GM23248 (cell line): ENCODE results near the gene FGGY.

Source experiments
- EZH2 ChIP-seq: fragments of 200-600 bp; sonication (generic); IDR thresholded peaks from 2 replicates; pipeline ENCODE4 v1.6.1; 2018; ENCODE audit warnings: antibody characterized with exemption, mild to moderate bottlenecking; ENCODE audit not compliant: insufficient read depth, poor library complexity, severe bottlenecking
- EZH2phosphoT487 ChIP-seq: fragments of 200-600 bp; sonication (generic); IDR thresholded peaks from 2 replicates; pipeline ENCODE4 v1.6.1; 2018; ENCODE audit warnings: antibody characterized with exemption, moderate library complexity, mild to moderate bottlenecking, low read depth; ENCODE audit not compliant: insufficient read depth

DNA sequence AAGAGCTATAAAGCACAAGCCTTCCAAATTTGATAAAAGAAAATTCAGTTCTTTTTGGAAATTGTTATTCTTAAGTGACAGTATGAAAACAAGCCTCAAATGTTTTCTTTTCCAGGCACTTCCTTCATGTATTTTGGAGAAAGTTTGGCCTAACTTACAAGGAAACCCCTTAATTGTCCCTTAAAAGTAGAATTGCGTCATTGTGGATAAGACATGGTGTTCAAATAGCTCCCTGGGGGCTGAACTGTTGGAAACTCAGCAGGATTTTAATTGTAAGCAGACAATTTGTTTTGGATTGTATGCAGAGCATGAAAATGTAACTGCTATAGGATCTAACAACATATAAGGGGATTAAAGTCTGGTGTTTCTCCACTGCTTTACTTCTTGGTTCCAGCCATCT, 35.4 kb upstream of the FGGY start:
- no peak for TF ChIP-seq EZH2
- no peak for TF ChIP-seq EZH2phosphoT487
